PFSK-1 (cell line): ENCODE results near the gene FMNL2.

Experiments
- FOXP2 ChIP-seq: optimal IDR thresholded peaks from 2 replicates; pipeline ENCODE3; 2011; ENCODE audit warnings: borderline replicate concordance, control low read depth, inconsistent platforms; ENCODE audit not compliant: insufficient read depth; ENCODE audit errors: extremely low read length, extremely low read depth
- POLR2AphosphoS5 ChIP-seq: IDR thresholded peaks from 2 replicates; pipeline ENCODE4 v1.6.1; 2012; ENCODE audit warnings: low read depth, mild to moderate bottlenecking, control low read depth, low read length, moderate library complexity
- SIN3A ChIP-seq: IDR thresholded peaks from 2 replicates; pipeline ENCODE4 v1.6.1; 2012; ENCODE audit warnings: mild to moderate bottlenecking, low read length, moderate library complexity, borderline replicate concordance; ENCODE audit not compliant: insufficient read depth

- no peak for TF ChIP-seq SIN3A
- TF ChIP-seq POLR2AphosphoS5 = no peak
- TF ChIP-seq FOXP2 = no peak
Measured at GRCh38 chr2:152376968-152377367, 42.0 kb downstream of the FMNL2 start.
